Stimulated activated CD4-positive, alpha-beta T cell treated with anti-CD3 and anti-CD28 coated beads, Interleukin-1b, Interleukin-23, amount 100 ng/mL, for 48 hours (primary cell): ENCODE data around the gene PAPPA.

Source experiments
- DNase-seq: peaks from one replicate; pipeline ENCODE4 v3.0.0-alpha.2; 2020

PAPPA gene

DNA sequence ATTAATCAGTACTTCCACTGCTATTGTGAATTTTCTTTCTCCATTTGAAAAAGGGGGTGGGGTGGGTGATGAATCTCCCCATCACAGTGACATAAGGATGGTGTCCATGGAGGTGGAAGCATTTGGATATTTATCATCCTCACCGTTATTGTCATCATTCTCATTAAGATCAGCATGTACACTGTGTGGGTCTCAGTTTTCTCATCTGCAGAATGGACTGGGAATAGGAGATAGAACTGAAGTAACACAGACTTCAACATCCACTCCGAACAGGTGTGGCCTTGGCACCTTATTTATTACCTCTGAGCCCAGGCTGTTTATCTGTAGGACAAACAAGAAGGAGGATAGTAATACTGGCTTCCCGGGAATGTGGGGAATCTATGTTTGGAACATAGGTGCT, 165.9 kb downstream of the PAPPA start:
- DNase-seq, result no peak

DNA sequence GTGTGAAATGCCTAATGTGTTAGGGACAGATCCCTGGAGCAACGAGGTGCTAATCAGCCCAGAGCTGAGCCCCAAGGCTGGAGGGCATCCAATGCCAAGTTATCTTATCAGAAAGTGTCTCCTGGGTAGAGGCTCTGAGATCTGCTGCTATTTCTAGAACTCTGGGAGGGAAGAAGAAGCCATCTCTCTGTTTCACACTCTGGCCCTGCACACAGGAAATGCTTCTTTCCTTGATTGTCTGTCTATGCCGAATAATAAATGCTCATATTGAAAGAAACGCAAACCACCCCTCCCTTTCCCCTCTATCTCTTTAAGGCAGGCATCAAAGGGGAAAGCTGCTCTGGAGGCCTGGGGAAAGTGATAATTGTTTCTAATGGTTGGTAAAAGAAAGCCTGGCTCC, 166.7 kb downstream of the PAPPA start:
- DNase-seq, result no peak

DNA sequence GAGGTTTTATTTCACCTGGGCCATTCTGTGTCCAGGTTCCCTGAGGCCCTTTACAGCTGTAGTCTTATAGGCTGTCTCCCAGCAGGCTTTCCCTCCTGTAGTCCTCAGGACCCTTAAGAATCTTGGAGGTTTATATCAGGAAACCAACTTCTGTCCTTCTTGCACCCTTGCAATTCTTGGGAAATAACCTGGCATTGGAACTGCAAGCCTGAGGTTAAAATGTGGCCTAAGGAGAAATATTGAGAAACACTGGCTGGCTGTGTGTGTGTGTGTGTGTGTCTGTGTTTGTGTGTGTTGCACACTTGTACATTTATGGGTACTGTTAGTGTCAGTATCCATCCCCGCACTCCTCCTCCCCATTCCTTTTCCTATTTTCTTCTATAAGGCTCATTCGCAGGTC, 168.9 kb downstream of the PAPPA start:
- no peak for DNase-seq

DNA sequence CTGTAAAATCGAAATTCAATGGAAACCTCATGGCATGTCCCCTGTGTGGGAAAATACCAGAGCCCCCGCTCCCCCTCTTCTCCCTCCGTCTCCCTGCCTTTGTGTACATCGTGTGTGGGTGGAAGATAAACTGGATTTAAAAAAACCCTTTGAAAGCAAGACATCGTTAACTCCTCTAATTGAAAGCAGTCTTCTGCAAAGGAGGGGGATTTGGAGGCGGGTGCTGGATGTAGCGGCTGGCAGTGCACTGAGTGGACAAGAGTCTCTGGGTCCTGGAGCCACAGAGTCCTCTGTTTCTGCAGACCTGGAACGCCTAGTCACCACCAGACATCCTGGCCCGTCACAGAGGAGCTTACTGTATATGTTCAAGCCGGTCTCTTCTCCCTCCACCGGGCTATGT, 169.4 kb downstream of the PAPPA start:
- DNase-seq, result no peak

DNA sequence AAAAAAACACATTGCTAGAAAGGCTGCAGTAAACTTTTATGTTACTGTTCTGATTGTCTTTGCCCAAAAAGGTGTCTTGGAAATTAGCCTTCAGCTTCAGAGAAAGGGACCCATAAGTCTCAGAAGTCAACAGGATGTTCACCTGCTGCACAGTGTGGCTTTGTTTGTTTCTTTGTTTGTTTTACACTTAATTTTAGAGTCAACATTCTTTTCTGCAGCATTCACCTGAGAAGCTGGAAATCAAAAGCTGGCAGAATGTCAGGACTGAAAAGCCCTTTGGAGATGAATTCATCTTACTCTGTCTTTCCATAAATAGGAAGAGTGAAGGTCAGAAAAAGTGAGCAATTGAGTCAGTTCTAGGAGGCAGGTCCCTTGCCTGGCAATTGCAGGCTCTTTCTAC, 170.0 kb downstream of the PAPPA start:
- DNase-seq, result no peak

DNA sequence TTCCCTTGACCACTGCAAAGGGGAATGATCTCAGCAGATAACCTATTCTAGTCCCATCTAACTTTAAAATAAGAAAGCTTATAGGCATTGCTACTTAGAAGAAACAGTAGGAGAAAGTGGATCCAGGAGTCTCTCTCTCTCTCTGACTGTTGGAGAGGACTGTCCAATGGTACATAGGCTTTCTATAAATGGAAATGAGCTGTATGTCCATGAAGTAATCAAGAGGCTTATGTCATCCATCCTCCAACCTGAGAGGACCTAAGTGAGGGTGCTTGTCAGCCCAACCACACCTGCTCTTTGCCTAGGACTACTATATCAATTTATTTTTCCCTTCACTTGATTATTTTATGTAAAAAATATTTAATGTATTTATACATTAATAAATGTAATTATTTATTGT, 172.3 kb downstream of the PAPPA start:
- no peak for DNase-seq

DNA sequence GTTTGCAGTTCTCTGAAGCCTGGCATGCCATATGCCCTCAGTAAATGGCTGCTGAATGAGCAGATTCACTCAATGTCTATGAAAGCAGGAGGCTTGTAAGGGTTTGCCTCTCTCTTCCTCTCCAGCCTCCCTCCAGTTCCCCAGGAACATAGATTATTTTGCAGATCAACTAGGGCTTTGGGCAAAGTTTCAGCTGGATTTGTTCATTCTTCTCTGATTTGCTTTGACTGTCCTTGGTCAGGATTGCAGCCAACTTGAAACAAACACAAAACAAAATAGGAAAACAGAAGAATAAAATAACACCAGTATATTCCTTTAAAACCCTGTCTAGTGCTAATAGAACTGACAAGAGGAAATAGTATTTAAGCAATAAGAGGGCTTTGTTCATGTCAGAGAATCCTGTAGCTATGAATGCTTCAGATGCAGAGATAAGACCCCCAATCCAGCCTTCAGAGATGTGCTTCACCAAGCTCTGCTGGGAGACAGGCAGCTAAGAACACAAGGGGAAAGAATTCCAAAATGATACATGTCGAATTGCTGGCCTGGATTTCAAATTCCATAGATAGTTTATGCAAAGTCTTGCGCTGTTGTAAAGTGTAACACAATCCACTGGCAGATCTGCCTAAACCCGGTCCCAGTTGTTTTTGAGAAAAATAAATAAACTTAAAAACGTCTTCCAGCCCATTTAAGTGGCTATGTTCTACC, 174.3 kb downstream of the PAPPA start:
- no peak for DNase-seq

DNA sequence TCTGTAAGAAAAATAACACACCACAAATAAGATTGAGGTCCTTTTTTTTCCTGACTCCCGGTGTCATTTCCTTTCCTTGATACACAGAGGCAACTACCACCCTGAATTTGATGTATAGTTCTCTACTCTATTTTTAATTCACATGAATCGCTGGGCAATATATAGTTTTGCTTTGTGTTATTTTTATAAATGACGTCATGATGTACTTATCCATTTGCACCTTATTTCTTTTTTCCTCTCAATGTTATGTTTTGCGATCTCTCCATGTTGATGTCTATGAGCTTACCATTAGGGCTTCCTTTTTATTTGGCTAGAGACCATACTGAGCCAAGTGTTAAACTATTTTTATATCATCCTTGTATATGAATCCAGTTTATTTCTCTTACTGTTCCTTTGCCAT, 175.9 kb downstream of the PAPPA start:
- no peak for DNase-seq

DNA sequence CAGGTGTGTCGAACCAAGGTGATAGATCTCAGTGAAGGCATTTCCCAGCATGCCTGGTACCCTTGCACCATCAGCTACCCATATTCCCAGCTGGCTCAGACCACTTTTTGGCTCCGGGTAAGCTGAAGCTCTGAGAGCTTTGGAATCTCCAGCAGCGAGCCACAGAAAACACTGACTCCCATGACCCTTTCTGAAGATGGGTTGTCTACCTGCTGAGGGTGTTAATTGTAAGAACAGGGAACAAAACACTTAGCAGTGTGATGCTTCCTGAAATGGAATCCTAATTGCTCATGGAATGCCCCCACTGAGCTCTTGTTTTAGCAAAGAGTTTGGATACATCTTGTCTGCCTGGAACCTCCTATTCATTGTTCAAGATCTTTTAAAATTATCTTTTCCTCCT, 177.7 kb downstream of the PAPPA start:
- no peak for DNase-seq

DNA sequence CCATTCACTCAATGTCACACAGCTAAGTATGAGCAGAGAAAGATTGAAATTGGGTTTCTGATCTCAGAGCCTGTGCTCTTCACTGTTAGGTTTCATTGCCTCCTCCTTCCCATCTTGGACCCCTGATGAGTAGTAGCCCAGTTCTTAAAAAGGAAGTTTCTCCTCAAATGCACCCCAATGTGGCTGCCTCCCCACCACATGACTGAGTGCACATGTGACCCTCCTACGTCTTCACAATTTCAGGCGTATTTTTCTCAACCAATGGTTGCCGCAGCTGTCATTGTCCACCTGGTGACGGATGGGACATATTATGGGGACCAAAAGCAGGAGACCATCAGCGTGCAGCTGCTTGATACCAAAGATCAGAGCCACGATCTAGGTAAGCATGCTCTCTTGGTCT, 178.5 kb downstream of the PAPPA start:
- DNase-seq, result no peak

DNA sequence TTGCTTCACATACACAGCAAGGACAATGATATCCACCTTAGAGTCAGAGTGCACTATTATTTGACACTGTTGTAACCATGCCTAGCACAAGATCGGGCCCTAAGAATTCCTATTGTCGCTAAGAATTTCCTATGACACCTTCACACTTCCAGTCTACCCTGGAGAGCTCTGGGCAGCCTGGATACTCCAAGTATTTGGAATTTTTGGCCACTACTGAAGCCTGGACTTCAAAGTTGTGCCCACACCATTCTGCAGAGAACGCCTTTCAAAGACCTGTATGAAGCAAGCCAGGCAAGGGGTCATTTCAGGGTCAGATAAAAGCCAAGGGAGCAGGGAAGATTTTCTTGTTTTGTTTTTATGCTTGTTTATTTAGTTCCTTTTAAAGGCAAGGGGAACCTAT, 179.7 kb downstream of the PAPPA start:
- no peak for DNase-seq

DNA sequence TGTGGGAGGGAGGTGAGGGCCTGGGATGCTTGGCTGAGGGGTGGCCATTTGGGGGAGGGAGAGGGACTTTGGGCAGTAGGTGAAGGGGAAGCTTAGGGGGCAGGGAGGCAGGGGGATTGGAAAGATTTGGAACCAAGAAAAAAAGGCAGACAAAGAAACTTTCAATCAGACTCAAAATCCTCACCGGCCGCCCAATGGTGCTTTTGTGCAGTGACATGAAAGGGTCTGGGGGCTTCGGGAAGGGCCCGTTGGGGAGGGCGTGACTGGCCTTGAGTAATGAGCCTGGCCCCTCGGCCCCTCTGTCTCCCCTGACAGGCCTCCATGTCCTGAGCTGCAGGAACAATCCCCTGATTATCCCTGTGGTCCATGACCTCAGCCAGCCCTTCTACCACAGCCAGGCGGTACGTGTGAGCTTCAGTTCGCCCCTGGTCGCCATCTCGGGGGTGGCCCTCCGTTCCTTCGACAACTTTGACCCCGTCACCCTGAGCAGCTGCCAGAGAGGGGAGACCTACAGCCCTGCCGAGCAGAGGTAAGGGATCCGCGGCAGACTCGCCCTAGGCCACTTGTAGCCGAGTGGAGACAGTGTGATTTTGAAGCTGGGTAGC, 181.1 kb downstream of the PAPPA start:
- DNase-seq, result no peak

DNA sequence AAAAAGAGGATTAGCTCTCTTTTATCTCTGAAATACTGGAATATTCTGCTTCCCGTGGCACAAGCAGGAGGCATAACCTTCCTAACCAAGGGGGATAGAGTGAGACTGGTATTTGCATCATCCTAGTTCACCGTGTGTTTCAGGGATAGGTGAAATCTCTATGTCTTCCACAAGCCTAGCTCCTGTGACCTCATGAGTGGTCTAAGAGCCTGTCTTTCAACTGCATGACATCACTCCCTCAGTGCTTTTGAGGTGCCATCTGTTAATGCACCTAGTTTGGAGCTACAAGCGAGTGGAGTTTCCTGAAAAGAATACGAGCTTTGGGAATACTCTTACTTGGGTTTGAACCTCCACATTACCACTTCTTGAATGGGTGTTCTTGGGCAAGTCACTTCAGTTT, 181.8 kb downstream of the PAPPA start:
- no peak for DNase-seq

DNA sequence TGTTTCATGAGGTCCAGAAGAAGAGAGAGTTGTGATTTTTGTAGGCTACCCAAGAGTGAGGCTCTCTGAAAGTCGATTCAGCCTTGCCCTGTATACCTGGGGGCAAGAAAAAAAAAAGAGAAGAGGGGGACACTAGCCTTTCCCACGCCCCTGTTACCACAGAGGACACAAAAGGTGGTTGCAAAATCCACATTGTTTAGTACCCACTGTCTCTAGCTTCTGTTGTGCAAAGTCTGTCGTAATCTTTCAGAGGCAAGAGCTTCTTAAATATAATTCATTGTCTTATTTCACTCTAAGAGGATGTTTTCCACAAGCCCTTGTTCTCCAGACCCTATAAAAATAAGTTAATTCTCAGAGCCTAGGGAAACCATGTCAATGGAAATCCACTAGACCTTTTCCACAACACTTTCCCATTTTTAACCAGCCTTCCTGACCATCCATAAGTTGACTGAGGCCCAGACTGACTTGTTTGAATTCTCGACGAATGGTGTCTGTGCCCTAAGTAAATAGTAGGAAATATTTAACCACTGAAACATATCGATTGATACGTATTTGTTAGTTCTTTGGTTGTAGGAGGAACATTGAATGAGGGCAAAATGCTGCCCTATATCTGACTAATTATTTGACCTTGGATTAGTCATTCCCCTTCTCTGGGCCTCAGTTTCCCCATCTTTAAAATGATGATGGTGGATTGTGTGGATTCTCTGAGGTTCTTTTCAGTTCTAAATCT, 182.7 kb downstream of the PAPPA start:
- DNase-seq, result no peak

DNA sequence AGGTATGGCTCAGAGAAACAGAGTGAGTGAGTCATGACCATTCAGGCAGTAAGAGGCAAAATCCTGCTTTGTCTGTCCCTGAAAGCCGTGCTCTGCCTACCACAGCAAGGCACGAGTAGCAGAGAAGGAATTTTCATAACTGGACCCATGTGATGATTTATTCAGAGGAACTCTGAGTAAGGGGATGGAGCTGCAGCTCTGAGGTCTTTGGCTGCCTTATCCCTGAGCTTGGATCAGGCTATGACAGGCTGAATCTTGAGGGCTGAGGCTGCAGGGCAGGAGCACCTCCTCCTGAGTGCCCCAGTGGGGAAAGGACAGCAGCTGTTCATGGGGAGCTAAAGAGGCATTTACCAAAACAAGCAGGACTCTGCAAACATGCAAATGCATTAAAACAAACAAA, 183.4 kb downstream of the PAPPA start:
- DNase-seq, result no peak

DNA sequence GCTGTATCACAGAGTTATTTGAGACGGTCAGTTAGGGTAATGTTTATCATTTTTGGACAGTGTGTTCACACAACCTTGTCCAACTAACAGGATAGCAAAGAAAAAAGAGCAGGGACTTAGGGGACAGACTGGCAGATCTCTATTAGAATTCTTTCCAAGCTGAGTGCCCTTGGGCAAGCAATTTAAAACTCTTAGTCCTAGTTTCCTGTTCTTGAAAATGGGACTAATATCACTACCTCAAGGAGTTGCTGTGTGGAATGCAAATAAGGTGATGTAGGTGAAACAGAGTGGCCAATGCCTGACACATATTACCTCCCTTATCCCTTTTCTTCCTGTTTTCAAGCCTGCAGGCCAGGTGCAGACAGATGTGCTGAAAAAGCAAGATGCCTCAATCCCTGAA, 186.7 kb downstream of the PAPPA start:
- DNase-seq, result no peak

DNA sequence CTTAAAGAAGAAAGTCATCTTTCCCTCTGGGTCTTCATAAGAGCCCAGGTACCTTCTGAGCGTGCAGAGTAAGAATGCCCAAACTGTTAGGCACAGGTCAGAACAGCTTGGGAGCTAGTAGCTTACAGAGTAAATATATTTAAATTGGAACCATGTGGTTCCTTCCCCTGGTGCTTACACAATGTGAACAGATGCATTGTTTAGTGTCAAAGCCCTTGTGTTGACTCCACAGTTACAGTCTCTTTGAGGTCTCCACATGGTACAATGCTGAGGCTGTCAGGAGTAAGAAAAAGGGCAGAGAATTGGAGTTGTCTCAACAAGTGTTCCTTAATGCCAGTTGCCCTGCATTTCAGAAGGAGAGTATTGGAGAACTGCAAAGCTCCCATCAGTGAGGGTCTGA, 188.5 kb downstream of the PAPPA start:
- DNase-seq, result no peak

DNA sequence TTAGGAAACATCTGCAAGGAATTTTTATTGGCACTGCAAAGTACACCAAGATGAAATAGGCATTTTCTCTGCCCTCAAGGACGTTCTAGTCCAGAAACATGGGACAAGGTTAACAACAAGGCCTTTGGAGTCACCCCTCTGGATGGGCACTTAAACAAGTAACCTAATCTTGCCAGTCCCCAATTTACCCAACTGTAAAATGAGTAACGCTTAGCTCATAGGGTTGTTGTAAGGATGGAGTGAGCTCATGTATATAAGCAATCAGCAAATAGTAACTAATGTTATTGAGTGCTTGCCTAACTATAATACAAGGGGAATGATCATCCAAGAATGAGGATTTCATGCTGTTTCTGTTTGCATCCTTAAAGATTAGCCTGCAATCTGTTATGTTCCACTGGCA, 189.3 kb downstream of the PAPPA start:
- DNase-seq, result no peak

DNA sequence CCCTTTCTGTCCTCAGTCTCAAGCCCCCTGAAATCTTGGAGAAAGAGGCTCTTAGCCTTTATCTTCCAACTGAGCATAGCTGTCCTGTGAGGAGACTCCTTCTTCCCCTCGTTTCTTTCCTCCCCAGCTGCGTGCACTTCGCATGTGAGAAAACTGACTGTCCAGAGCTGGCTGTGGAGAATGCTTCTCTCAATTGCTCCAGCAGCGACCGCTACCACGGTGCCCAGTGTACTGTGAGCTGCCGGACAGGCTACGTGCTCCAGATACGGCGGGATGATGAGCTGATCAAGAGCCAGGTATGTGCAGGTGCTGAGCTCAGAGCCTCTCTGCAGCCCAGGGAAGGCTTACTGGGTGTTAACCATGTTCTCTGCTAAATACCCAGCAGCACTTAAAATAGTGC, 190.8 kb downstream of the PAPPA start:
- DNase-seq, result no peak

DNA sequence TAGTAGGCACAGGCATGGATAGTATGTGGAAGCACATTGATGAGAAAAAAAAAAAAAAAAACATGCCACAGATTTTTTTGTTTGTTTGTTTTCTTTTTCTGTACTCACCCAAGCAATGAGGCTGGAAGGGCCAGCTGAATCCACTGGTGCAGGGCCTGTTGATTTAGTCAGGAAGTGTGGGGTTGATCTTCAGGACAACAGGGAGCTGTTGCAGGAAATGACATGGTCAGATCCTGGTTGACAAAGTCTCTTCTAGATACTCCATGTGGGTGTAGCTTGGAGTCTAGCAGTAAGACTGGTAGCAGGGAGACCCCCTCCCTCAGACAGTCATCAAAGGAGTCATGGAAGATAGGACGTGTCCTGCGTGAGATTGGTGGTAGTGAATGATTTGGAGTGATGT, 191.8 kb downstream of the PAPPA start:
- DNase-seq, result no peak

DNA sequence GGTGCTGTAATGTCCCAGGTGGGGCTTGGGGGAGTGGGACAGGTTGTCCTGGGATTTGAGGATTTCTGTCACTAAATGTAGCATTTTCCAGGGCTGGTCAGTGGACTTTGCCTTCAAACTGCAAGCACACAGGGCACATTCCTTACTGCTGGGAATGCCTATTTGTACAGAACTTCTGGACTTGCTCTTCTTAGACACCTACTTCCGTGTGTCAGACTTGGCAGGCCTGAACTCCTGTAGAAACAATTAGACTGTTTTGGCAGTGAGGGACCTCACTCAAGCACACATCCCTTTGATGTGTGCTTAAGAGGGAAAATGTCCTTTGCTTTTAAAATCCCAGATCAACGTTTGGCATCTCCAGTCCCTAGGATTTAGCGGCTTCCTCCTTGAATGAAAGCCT, 192.2 kb downstream of the PAPPA start:
- no peak for DNase-seq

DNA sequence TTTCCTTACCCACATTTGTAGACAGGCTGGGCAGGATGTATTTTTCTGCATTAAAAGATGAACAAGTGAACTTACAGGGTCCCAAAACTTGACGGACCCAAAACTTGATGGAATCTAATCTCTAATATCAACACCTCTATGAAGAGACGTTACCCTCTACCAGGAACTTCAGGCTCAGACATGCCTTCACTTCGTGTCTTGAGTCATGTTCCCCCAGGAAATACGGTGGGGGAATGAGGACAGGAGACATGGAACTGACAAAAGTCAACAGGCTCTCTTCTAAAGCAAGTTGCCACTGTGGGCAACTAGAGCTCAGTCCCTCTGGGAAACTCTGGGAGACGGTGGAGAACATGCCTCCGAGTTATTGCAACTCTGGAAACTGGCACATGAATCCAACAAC, 196.1 kb downstream of the PAPPA start:
- no peak for DNase-seq

DNA sequence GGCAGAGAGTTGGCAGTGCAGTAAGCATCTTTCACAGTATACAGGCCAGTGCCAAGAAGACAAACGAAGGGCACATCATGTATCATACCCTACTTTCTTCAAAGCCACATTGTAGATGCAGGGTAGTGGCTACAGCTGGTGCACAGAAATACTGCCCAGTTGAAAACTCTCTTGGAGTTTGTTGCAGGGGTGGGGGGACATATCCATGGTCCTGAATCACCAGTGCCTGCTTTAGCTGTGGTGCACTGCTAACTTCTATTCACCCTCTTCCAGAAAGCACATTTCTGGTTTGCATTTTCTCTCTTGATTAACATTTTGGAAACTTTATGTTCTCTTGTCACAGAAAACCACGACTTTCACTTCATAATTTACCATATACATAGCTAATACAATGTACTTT, 196.6 kb downstream of the PAPPA start:
- no peak for DNase-seq

DNA sequence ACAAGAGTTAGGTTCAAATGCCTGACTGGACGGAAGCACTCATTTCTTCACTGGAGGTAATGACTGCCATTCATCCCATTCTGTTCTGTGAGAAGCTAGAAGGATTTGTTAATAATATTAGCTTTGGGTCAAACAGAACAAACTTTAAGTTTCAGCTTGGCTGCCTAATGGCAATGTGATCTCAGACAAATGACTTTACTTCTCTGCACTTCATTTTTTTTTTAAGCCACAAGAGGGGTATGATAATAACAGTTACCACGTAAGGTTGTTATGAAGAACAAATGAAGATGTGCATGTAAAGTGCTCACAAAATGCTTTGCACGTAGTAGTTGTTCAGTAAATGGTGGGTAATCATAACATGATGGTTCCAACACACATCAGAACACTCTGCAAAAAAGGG, 199.4 kb downstream of the PAPPA start:
- no peak for DNase-seq
